IMR-90 (cell line): Measurements from ENCODE around the gene UNC13B. TPM values are rescaled to one million over a fixed set of nuclear protein-coding genes. Genes with fewer than 3 reads are reported as not detected.

Experiments
- ATAC-seq: fragments of 200-7000 bp; cut with Tn5 transposase; 2 replicates; pipeline ENCODE4 v1.9.1; 2020; ENCODE audit warnings: low read depth, mild to moderate bottlenecking, moderate library complexity
- BruUV-seq: library from RNA; stranded (reverse); fragments of 400-500 nt; replicated peaks from 2 replicates; lab custom pipeline; 2021; lab: Mats Ljungman, UMichigan
- CTCF ChIA-PET: fragments of 300-600 bp; formaldehyde crosslinking; extraction: SDS; loops from one replicate; lab custom pipeline; 2021; ENCODE audit warnings: antibody characterized with exemption; lab: Yijun Ruan, JAX
- POLR2A ChIA-PET: fragments of 300-600 bp; sonication (Branson Sonifier 250); formaldehyde crosslinking; loops from one replicate; lab custom pipeline; 2022; ENCODE audit warnings: antibody characterized with exemption; ENCODE audit not compliant: unreplicated experiment; lab: Charles Lee
- DNase-seq: peaks from one replicate; pipeline ENCODE4 v3.0.0; 2013
- H2AFZ ChIP-seq: replicated peaks from 2 replicates; pipeline ENCODE3; 2013; ENCODE audit warnings: low read length, mild to moderate bottlenecking; ENCODE audit not compliant: poor library complexity
- H2AK5ac ChIP-seq: 2 replicates; pipeline ENCODE4 v1.6.1; 2013; ENCODE audit warnings: low read depth, low read length, inconsistent platforms
- H2AK9ac ChIP-seq: replicated peaks from 2 replicates; pipeline ENCODE3; 2013; ENCODE audit warnings: mild to moderate bottlenecking, low read depth, low read length, moderate library complexity; ENCODE audit not compliant: poor library complexity
- H2BK120ac ChIP-seq: 2 replicates; pipeline ENCODE4 v1.6.1; 2013; ENCODE audit warnings: low read depth, low read length, inconsistent platforms
- H2BK15ac ChIP-seq: 3 replicates; pipeline ENCODE4 v1.6.1; 2013; ENCODE audit warnings: low read depth, low read length, inconsistent platforms
- H2BK20ac ChIP-seq: 2 replicates; pipeline ENCODE4 v1.6.1; 2013; ENCODE audit warnings: low read depth, mild to moderate bottlenecking, inconsistent platforms, low read length, moderate library complexity
- H2BK5ac ChIP-seq: 2 replicates; pipeline ENCODE4 v1.6.1; 2013; ENCODE audit warnings: mild to moderate bottlenecking, low read depth, low read length, inconsistent platforms; ENCODE audit not compliant: poor library complexity, severe bottlenecking
- H3K14ac ChIP-seq: replicated peaks from 2 replicates; pipeline ENCODE4 v1.6.1; 2013; ENCODE audit warnings: low read depth, low read length, inconsistent platforms
- H3K18ac ChIP-seq: 2 replicates; pipeline ENCODE4 v1.6.1; 2013; ENCODE audit warnings: low read depth, low read length, control low read depth
- H3K23ac ChIP-seq: 2 replicates; pipeline ENCODE4 v1.6.1; 2013; ENCODE audit warnings: low read depth, low read length, inconsistent platforms
- H3K27ac ChIP-seq: 2 replicates; pipeline ENCODE4 v1.5.1; 2013; ENCODE audit warnings: mild to moderate bottlenecking, control low read depth, low read length; ENCODE audit not compliant: insufficient read depth
- H3K27me3 ChIP-seq: 2 replicates; pipeline ENCODE4 v1.6.1; 2013; ENCODE audit warnings: low read length; ENCODE audit not compliant: control insufficient read depth, insufficient read depth
- H3K36me3 ChIP-seq: 2 replicates; pipeline ENCODE4 v1.6.1; 2013; ENCODE audit warnings: low read length, mixed read lengths; ENCODE audit not compliant: control insufficient read depth, insufficient read depth
- H3K4ac ChIP-seq: 2 replicates; pipeline ENCODE4 v1.6.1; 2013; ENCODE audit warnings: low read depth, low read length, inconsistent platforms
- H3K4me1 ChIP-seq: 2 replicates; pipeline ENCODE4 v1.6.1; 2013; ENCODE audit warnings: low read length, mixed read lengths; ENCODE audit not compliant: control insufficient read depth, insufficient read depth
- H3K4me2 ChIP-seq: 2 replicates; pipeline ENCODE4 v1.6.1; 2013; ENCODE audit warnings: low read depth, mild to moderate bottlenecking, control low read depth, low read length, moderate library complexity
- H3K4me3 ChIP-seq: 2 replicates; pipeline ENCODE4 v1.5.1; 2013; ENCODE audit warnings: low read depth, mild to moderate bottlenecking, control low read depth, low read length, moderate library complexity; ENCODE audit not compliant: insufficient read depth
- H3K56ac ChIP-seq: 2 replicates; pipeline ENCODE4 v1.6.1; 2013; ENCODE audit warnings: low read length, inconsistent platforms; ENCODE audit not compliant: insufficient read depth; ENCODE audit errors: extremely low read depth
- H3K79me1 ChIP-seq, 2 experiments: 2 replicates each; pipeline ENCODE4 v1.6.1; 2013; ENCODE audit warnings: low read length in 2 of 2, inconsistent platforms in 1 of 2, low read depth in 1 of 2
- H3K9ac ChIP-seq: 2 replicates; pipeline ENCODE4 v1.6.1; 2013; ENCODE audit warnings: low read depth, low read length, control low read depth
- H3K9me1 ChIP-seq: 2 replicates; pipeline ENCODE4 v1.6.1; 2013; ENCODE audit warnings: low read length, inconsistent platforms; ENCODE audit not compliant: insufficient read depth
- H3K9me3 ChIP-seq: 2 replicates; pipeline ENCODE4 v1.6.1; 2013; ENCODE audit warnings: low read length; ENCODE audit not compliant: control insufficient read depth, insufficient read depth
- H4K20me1 ChIP-seq: 2 replicates; pipeline ENCODE4 v1.6.1; 2013; ENCODE audit warnings: low read length, inconsistent platforms; ENCODE audit not compliant: insufficient read depth
- H4K5ac ChIP-seq: 2 replicates; pipeline ENCODE4 v1.6.1; 2013; ENCODE audit warnings: mild to moderate bottlenecking, low read depth, low read length, control low read depth
- H4K8ac ChIP-seq, 2 experiments: 2 replicates each; pipeline ENCODE4 v1.6.1; 2013; ENCODE audit warnings: low read depth in 2 of 2, low read length in 2 of 2, control low read depth in 1 of 2, inconsistent platforms in 1 of 2
- H4K91ac ChIP-seq: 2 replicates; pipeline ENCODE4 v1.6.1; 2013; ENCODE audit warnings: low read depth, low read length, inconsistent platforms; ENCODE audit not compliant: insufficient read depth
- CHD1 ChIP-seq: IDR thresholded peaks from 2 replicates; pipeline ENCODE4 v1.6.1; 2012; ENCODE audit warnings: low read depth, low read length, improper control_type of control experiment
- MAFK ChIP-seq: IDR thresholded peaks from 2 replicates; pipeline ENCODE4 v1.6.1; 2012; ENCODE audit warnings: low read depth, low read length, improper control_type of control experiment
- MAZ ChIP-seq: IDR thresholded peaks from 2 replicates; pipeline ENCODE4 v1.6.1; 2012; ENCODE audit warnings: low read depth, mild to moderate bottlenecking, low read length, improper control_type of control experiment, moderate library complexity, borderline replicate concordance
- MXI1 ChIP-seq: IDR thresholded peaks from 2 replicates; pipeline ENCODE4 v1.6.1; 2012; ENCODE audit warnings: low read depth, mild to moderate bottlenecking, low read length, moderate library complexity, borderline replicate concordance
- POLR2A ChIP-seq: IDR thresholded peaks from 2 replicates; pipeline ENCODE4 v1.6.1; 2012; ENCODE audit warnings: mild to moderate bottlenecking, low read depth, low read length
- RCOR1 ChIP-seq: IDR thresholded peaks from 2 replicates; pipeline ENCODE4 v1.6.1; 2012; ENCODE audit warnings: mild to moderate bottlenecking, low read length, improper control_type of control experiment; ENCODE audit not compliant: insufficient replicate concordance
- SMC3 ChIP-seq: fragments of 150-350 bp; IDR thresholded peaks from 2 replicates; pipeline ENCODE4 v1.6.1; 2016; ENCODE audit warnings: low read depth, mild to moderate bottlenecking, antibody characterized with exemption, low read length, moderate library complexity
- WGBS, 2 experiments: methylation state at CpG; one replicate each; pipeline versions ENCODE4 v1.1.5 to v1.1.7; 2013; ENCODE audit warnings: missing lambda C conversion rate in 2 of 2; ENCODE audit not compliant: insufficient read length in 1 of 2; ENCODE audit errors: extremely low coverage in 2 of 2; 5-methylcytosine and 5-hydroxymethylcytosine counted together
- dilution Hi-C: fragments of 300-500 bp; cut with HindIII; formaldehyde crosslinking; loops from one replicate; pipeline ENCODE4 v1.14.3; 2018; ENCODE audit warnings: low sequenced_read_pairs; ENCODE audit not compliant: unreplicated experiment
- in situ Hi-C: fragments of 300-500 bp; cut with MboI; formaldehyde crosslinking; loops from 3 replicates; pipeline ENCODE4 v1.14.3; 2019; ENCODE audit warnings: low sequenced_read_pairs, inconsistent platforms, mixed read lengths
- intact Hi-C: fragments of 100-400 bp; cut with micrococcal nuclease; formaldehyde crosslinking; loops from 2 replicates; pipeline ENCODE4 v1.10.0; 2022
- polyA plus RNA-seq, 3 experiments: library from polyadenylated mRNA; depleted of rRNA; stranded (reverse); fragments of >200 nt; gene quantifications; 2 replicates each; pipeline ENCODE4 v1.2.3, GENCODE V29; 2012; ENCODE audit warnings: low replicate concordance in 1 of 3
- total RNA-seq: library from RNA; depleted of rRNA; stranded (reverse); fragments of >200 nt; gene quantifications from 2 replicates; pipeline ENCODE4 v1.2.3, GENCODE V29; 2012
- TF ChIP-seq, protein P1 (sequence below): conservative IDR thresholded peaks from 2 replicates; pipeline ENCODE4 v1.5.1; 2012; ENCODE audit warnings: mild to moderate bottlenecking, low read depth, low read length, improper control_type of control experiment
- TF ChIP-seq, protein P2 (sequence below): fragments of 150-350 bp; IDR thresholded peaks from 2 replicates; pipeline ENCODE4 v1.6.1; 2016; ENCODE audit warnings: low read depth, mild to moderate bottlenecking, low read length, moderate library complexity, borderline replicate concordance
- TF ChIP-seq, protein P3 (sequence below): fragments of 150-350 bp; IDR thresholded peaks from 2 replicates; pipeline ENCODE4 v1.6.1; 2017; ENCODE audit warnings: mild to moderate bottlenecking, antibody characterized with exemption, low read length, low read depth

The UNC13B gene
- total and polyA plus RNA-seq, 2 of the 4 experiments (the other 2 are of a cell fraction): 7.5 to 14.3 TPM

DNA sequence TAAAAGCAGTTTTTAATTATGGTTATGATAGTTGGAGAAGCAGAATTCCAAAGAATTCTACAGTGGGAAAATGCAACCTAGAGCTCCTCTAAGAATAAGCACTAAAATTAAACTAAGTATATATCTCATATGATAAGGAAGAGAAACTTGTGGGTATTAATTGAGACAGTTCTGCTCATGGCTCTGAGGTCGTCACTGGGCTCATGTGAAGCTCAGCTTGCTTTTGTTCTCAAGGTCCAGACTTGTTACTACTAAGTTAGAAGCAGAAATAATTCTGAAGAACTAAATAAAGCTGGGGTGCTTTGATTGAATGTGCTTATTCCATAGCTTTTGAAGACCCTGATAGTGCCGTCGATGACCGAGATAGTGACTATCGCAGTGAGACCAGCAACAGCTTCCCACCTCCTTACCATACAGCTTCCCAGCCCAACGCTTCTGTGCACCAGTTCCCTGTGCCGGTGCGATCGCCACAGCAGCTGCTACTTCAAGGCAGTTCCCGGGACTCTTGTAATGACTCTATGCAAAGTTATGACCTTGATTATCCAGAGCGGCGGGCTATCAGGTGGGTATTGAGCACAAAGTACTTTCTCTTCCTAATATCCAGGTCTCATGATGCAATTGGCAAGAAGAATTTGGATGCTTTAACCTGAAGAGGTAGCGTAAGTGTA, 133.7 kb downstream of the UNC13B start:
- Histone ChIP-seq H2BK5ac (no peak overlapping the region), H3K9me1 (no peaks in the 10 kb centered on the region), H4K91ac (no peak overlapping the region), H2BK20ac (no peak overlapping the region), H3K4me3 (no peak overlapping the region), H3K27ac (no peak overlapping the region), H3K4ac (no peak overlapping the region), H3K18ac (no peak overlapping the region), H4K20me1 (no peaks in the 10 kb centered on the region), H3K27me3 (no peaks in the 10 kb centered on the region), H3K23ac (no peak overlapping the region), H3K79me1 (no peaks in the 10 kb centered on the region), H4K8ac (no peak overlapping the region), H3K36me3 (no peaks in the 10 kb centered on the region; the same call in 1 of the 2 replicates), H3K9ac (no peak overlapping the region), H2BK120ac (no peak overlapping the region), H3K4me1 (no peaks in the 10 kb centered on the region), H3K56ac (no peak overlapping the region), H4K5ac (no peak overlapping the region), H3K4me2 (no peak overlapping the region), H3K14ac (no peak overlapping the region), H3K9me3 (no peaks in the 10 kb centered on the region), H2BK15ac (no peak overlapping the region), H2AK9ac (no peak overlapping the region), H2AK5ac (no peak overlapping the region), H2AFZ (no peak overlapping the region)
- DNase-seq (no peak), ATAC-seq (no peak)
- 90% methylated on average over 7 of the region's 13 CpGs; no CpG with 5 or more reads in 1 of the 2 experiments for WGBS, 2 experiments
- no TSS peak for BruUV-seq
- in situ Hi-C loops: no loop called here
- no peak for TF ChIP-seq POLR2A
- TF ChIP-seq RCOR1: no peak
- TF ChIP-seq MAZ: no peak
- no peak for TF ChIP-seq SMC3
- no peak for TF ChIP-seq MXI1
- TF ChIP-seq MAFK: no peak
- TF ChIP-seq CHD1: no peak
- TF ChIP-seq, protein P1, sequence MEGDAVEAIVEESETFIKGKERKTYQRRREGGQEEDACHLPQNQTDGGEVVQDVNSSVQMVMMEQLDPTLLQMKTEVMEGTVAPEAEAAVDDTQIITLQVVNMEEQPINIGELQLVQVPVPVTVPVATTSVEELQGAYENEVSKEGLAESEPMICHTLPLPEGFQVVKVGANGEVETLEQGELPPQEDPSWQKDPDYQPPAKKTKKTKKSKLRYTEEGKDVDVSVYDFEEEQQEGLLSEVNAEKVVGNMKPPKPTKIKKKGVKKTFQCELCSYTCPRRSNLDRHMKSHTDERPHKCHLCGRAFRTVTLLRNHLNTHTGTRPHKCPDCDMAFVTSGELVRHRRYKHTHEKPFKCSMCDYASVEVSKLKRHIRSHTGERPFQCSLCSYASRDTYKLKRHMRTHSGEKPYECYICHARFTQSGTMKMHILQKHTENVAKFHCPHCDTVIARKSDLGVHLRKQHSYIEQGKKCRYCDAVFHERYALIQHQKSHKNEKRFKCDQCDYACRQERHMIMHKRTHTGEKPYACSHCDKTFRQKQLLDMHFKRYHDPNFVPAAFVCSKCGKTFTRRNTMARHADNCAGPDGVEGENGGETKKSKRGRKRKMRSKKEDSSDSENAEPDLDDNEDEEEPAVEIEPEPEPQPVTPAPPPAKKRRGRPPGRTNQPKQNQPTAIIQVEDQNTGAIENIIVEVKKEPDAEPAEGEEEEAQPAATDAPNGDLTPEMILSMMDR: no peak
- TF ChIP-seq, protein P2, sequence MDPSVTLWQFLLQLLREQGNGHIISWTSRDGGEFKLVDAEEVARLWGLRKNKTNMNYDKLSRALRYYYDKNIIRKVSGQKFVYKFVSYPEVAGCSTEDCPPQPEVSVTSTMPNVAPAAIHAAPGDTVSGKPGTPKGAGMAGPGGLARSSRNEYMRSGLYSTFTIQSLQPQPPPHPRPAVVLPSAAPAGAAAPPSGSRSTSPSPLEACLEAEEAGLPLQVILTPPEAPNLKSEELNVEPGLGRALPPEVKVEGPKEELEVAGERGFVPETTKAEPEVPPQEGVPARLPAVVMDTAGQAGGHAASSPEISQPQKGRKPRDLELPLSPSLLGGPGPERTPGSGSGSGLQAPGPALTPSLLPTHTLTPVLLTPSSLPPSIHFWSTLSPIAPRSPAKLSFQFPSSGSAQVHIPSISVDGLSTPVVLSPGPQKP: no peak
- TF ChIP-seq, protein P3, sequence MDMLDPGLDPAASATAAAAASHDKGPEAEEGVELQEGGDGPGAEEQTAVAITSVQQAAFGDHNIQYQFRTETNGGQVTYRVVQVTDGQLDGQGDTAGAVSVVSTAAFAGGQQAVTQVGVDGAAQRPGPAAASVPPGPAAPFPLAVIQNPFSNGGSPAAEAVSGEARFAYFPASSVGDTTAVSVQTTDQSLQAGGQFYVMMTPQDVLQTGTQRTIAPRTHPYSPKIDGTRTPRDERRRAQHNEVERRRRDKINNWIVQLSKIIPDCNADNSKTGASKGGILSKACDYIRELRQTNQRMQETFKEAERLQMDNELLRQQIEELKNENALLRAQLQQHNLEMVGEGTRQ: no peak
- CTCF ChIA-PET: interaction anchor here (0.9 kb wide), 1 partner anchor 25 kb away, joined by 3 read pairs; no protein-coding TSS in a partner anchor
- POLR2A ChIA-PET: no interaction called here
- dilution Hi-C loops: no loop called here
- intact Hi-C loops: no loop called here
